GM18511 (cell line): ENCODE results near the gene MAN1A1.
A peak's percentile ranks its signal among the peaks of the same experiment; 100 is the strongest.

Experiments used
- ATAC-seq: cut with Tn5 transposase; IDR thresholded peaks from one replicate; pipeline ENCODE4 v1.9.1; 2021; ENCODE audit warnings: mild to moderate bottlenecking, moderate library complexity; ENCODE audit not compliant: unreplicated experiment

The MAN1A1 gene

GRCh38 chr6:119241111-119241465 is 108.5 kb downstream of the MAN1A1 start:
- peak; percentile 85 for ATAC-seq

- ATAC-seq = peak; percentile 59
Observed at GRCh38 chr6:119240257-119241110, 109.1 kb downstream of the MAN1A1 start.

DNA sequence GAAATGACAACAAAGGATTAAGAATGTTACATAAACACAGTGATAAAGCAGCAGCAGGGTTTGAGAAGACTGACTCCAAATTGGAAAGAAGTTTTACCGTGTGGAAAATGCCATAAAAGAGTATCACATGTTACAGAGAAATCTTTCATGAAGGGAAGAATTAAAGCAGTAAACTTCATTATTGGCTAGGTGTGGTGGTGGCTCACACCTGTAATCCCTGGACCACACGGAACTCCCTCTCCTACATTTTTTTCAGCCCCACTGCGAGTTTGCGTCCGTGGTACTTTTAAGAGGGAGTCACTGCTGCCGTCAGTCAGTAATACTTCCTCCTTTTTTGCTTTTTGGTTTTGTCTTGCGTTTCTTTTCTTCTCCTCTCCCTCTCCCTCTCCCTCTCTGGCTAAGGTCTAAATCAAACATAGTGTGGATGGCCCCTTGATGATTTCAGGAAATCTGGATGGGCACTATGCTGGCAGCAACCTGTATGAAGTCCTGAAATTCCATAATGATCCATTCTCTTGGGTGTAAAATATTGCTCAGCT is 112.3 kb downstream of the MAN1A1 start:
- ATAC-seq = no peak

- ATAC-seq = no peak
Observed at GRCh38 chr6:119234941-119235340, 114.6 kb downstream of the MAN1A1 start.

GRCh38 chr6:119234457-119234856 is 115.1 kb downstream of the MAN1A1 start:
- no peak for ATAC-seq

- no peak for ATAC-seq
Observed at GRCh38 chr6:119233312-119233984, 116.1 kb downstream of the MAN1A1 start.

- no peak for ATAC-seq
Observed at GRCh38 chr6:119231394-119231793, 118.2 kb downstream of the MAN1A1 start.

DNA sequence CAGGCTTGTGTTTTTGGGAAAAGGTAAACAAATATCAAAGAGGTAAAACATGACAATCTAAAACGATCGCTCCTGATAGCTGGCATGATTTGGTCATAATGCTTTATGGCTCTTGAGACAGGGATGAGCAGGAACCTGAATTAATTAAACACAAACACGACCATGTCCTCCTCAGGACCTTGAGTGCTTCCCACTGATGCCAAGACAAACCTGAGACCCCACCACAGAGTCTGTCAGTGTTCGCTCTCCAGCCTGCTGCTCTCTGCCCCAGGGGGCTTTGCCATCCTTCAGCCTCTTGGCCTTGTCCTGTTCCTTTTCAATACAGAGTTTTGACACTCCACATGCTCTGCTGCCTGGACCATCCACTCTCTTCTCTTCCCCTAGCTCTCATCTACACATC is 119.4 kb downstream of the MAN1A1 start:
- ATAC-seq = no peak

GRCh38 chr6:119227377-119227776 is 122.2 kb downstream of the MAN1A1 start:
- no peak for ATAC-seq

DNA sequence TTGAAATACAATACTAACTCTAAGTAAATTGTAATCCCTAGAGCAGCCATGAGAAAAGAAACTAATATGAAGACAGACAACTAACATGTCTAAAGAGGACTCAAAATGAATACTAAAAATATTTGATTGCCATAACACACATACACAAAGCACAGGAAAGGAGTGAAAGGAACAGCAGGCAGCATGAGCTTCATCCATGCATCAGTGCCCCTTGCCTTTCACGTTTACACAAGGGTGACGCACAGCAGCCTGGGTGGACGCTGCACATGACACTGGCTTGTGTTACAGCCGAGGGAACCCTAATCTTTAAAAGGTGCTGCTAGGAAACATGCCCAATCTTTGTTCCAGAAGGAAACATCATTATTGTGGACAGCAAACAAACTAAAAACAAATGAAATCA is 123.5 kb downstream of the MAN1A1 start:
- no peak for ATAC-seq

DNA sequence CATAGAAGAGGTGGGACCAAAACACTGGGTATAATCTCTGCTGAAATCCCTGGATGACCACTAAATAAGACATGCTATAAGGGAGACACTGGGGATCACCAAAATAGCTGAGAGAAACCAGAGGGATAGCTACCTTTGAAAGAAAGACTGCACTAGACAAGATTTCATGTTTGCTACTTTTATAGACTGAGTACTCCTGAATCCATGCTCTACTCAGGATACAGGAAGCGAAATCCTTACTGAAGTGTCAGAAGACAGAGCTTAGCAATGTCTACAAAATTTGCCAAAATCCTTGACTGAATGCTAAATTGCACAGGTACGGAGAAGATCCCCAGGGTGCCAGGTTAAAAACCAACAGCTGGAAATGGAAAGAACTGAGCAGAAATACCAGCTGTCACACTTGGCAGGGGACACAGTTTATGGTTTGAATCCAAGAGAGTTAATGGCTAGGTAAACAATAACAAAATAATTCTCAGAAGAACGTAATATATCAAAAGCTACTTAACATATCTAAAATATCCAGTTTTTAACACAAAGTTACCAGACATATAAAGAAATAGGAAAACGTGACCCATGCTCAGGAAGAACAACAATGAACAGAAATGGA is 125.4 kb downstream of the MAN1A1 start:
- ATAC-seq = no peak

DNA sequence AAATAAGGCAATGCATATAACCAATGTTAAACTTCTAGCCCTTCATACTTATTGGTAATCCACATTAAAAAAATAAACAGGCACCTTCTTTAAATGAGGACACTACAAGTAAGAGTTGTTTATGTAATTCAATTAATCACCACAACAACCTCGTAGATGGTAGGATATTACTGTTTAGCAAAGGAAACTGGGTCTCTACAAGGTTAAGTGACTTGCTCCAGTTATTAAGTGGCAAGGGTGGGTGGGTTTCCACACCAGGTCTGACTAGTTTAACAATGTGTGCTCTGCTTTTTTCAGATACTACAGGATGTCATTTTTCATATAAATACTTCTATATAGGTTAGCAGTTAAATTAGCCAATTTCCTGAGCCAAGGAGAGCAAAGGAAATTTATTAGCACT is 129.1 kb downstream of the MAN1A1 start:
- ATAC-seq = no peak

DNA sequence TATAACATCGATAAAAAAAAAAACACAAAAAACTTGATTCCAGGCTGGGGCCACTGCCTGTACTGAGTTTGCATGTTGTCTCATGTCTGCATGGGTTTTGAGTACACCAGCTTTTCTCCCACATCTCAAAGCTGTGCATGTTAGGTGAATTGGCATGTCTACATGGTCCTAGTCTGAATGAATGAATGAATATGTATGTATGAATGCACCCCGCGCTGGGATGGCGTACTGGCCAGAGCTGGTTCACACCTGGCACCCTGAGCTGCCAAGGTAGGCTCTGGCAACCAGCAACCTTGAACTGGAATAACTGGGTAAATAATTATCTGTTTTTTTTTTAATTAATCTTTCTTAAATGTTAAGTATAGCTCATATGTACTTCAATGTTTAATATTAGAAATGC is 131.0 kb downstream of the MAN1A1 start:
- no peak for ATAC-seq

GRCh38 chr6:119215885-119216590 is 133.5 kb downstream of the MAN1A1 start:
- ATAC-seq = no peak

GRCh38 chr6:119215309-119215708 is 134.3 kb downstream of the MAN1A1 start:
- ATAC-seq = no peak

DNA sequence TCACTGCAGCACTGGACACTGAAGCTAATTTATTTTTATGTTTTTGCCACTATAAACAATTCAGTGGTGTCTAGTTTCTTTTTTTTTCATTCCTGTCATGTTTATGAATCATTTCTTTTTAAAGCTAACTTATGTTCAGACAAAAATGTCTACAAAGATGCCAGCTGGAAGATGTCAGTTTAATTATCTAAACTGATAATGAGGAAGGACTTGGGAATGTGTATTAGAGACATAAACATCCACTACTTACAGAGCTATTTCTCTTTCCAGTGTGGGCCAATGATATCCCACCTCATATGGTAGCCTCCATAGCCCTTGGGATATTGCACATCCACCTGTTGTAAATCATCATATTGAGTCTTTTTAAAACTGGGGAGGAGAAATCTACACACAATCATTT is 139.0 kb downstream of the MAN1A1 start:
- ATAC-seq = no peak

- ATAC-seq = peak; percentile 57
Observed at GRCh38 chr6:119209452-119210205, 139.9 kb downstream of the MAN1A1 start.

- no peak for ATAC-seq
Observed at GRCh38 chr6:119207971-119208725, 141.4 kb downstream of the MAN1A1 start.

GRCh38 chr6:119207327-119207726 is 142.2 kb downstream of the MAN1A1 start:
- no peak for ATAC-seq
